Body of pancreas (tissue), 4 donors: ENCODE data around the gene TMEM117.

Experiments
- CTCF ChIP-seq, 7 experiments: fragments of 450-650 bp in 4 of 7; fragments of 200-600 bp in 3 of 7; sonication (generic) in 3 of 7; IDR thresholded peaks; one replicate each; pipeline ENCODE4 v1.5.1; 2016 to 2019; ENCODE audit warnings: antibody characterized with exemption in 7 of 7
- POLR2A ChIP-seq, 3 donors: fragments of 450-650 bp; IDR thresholded peaks; one replicate each; pipeline ENCODE4 v1.6.1; 2016; ENCODE audit warnings: antibody characterized with exemption in 3 of 3, mild to moderate bottlenecking in 2 of 3

GRCh38 chr12:44029194-44029593 lies 193.3 kb downstream of the TMEM117 start:
- no peak for TF ChIP-seq CTCF (IDR thresholded peaks at IDR 0.05)
- TF ChIP-seq POLR2A (IDR thresholded peaks at IDR 0.05): no peak
